ENCODE results near the gene ITGBL1.

ITGBL1 gene

GRCh38 chr13:101544979-101545378 lies 92.5 kb downstream of the ITGBL1 start:
- Histone ChIP-seq H2AFZ (ENCODE audit: low read depth, low read length) (no peak overlapping the region), H3K36me3 (ENCODE audit: insufficient read depth, low read length) (no peaks in the 10 kb centered on the region), H3K4me1 (ENCODE audit: insufficient read depth, low read length) (no peaks in the 10 kb centered on the region), H3K9me3 (ENCODE audit: insufficient read depth, low read length, severe bottlenecking) (no peaks in the 10 kb centered on the region), H3K27me3 (ENCODE audit: insufficient read depth, low read length, poor library complexity) (no peaks in the 10 kb centered on the region), H3K4me2 (ENCODE audit: insufficient read depth, low read length) (no peak overlapping the region), H3K79me2 (ENCODE audit: insufficient read depth, low read length) (no peaks in the 10 kb centered on the region), H3K27ac (ENCODE audit: low read length) (no peak overlapping the region), H3K9ac (ENCODE audit: low read depth, low read length) (no peak overlapping the region), H4K20me1 (ENCODE audit: insufficient read depth, low read length) (no peaks in the 10 kb centered on the region), H3K4me3 (ENCODE audit: low read depth in 1 of 2, low read length in 2 of 2) (no peak overlapping the region)
- DNase-seq (no peak), ATAC-seq (ENCODE audit: insufficient read depth, low read depth) (no peak)
- TF ChIP-seq CTCF (IDR thresholded peaks at IDR 0.05; ENCODE audit: borderline replicate concordance, extremely low read depth, low read length, poor library complexity, severe bottlenecking): no peak
- TF ChIP-seq EZH2 (IDR thresholded peaks at IDR 0.05; ENCODE audit: borderline replicate concordance, low read depth, low read length, severe bottlenecking): no peak

GRCh38 chr13:101545521-101545920 lies 93.0 kb downstream of the ITGBL1 start:
- no peak for ATAC-seq (ENCODE audit: insufficient read depth, low read depth)
- Histone ChIP-seq H3K9me3 (ENCODE audit: insufficient read depth, low read length, severe bottlenecking) (no peaks in the 10 kb centered on the region), H3K9ac (ENCODE audit: low read depth, low read length) (no peak overlapping the region), H3K4me3 (ENCODE audit: low read depth in 1 of 2, low read length in 2 of 2) (no peak overlapping the region), H3K79me2 (ENCODE audit: insufficient read depth, low read length) (no peaks in the 10 kb centered on the region), H3K4me2 (ENCODE audit: insufficient read depth, low read length) (no peak overlapping the region), H3K27ac (ENCODE audit: low read length) (no peak overlapping the region), H2AFZ (ENCODE audit: low read depth, low read length) (no peak overlapping the region), H3K36me3 (ENCODE audit: insufficient read depth, low read length) (no peaks in the 10 kb centered on the region), H3K4me1 (ENCODE audit: insufficient read depth, low read length) (no peaks in the 10 kb centered on the region), H3K27me3 (ENCODE audit: insufficient read depth, low read length, poor library complexity) (no peaks in the 10 kb centered on the region), H4K20me1 (ENCODE audit: insufficient read depth, low read length) (no peaks in the 10 kb centered on the region)
- DNase-seq: no peak
- no peak for TF ChIP-seq EZH2 (IDR thresholded peaks at IDR 0.05; ENCODE audit: borderline replicate concordance, low read depth, low read length, severe bottlenecking)
- TF ChIP-seq CTCF (IDR thresholded peaks at IDR 0.05; ENCODE audit: borderline replicate concordance, extremely low read depth, low read length, poor library complexity, severe bottlenecking): no peak

- no peak overlapping the region for H2AFZ ChIP-seq (ENCODE audit: low read depth, low read length)
- H3K4me2 ChIP-seq (ENCODE audit: insufficient read depth, low read length): no peak overlapping the region
- ATAC-seq (ENCODE audit: insufficient read depth, low read depth) (no peak), DNase-seq (no peak)
- no peaks in the 10 kb centered on the region for H3K36me3 ChIP-seq (ENCODE audit: insufficient read depth, low read length)
- TF ChIP-seq CTCF (IDR thresholded peaks at IDR 0.05; ENCODE audit: borderline replicate concordance, extremely low read depth, low read length, poor library complexity, severe bottlenecking) (no peak), EZH2 (IDR thresholded peaks at IDR 0.05; ENCODE audit: borderline replicate concordance, low read depth, low read length, severe bottlenecking) (no peak)
- H3K79me2 ChIP-seq (ENCODE audit: insufficient read depth, low read length): no peaks in the 10 kb centered on the region
- no peaks in the 10 kb centered on the region for H3K9me3 ChIP-seq (ENCODE audit: insufficient read depth, low read length, severe bottlenecking)
- no peak overlapping the region for H3K4me3 ChIP-seq (ENCODE audit: low read depth in 1 of 2, low read length in 2 of 2)
- no peak overlapping the region for H3K9ac ChIP-seq (ENCODE audit: low read depth, low read length)
- H3K4me1 ChIP-seq (ENCODE audit: insufficient read depth, low read length): no peaks in the 10 kb centered on the region
- H3K27ac ChIP-seq (ENCODE audit: low read length): no peak overlapping the region
- no peaks in the 10 kb centered on the region for H3K27me3 ChIP-seq (ENCODE audit: insufficient read depth, low read length, poor library complexity)
- H4K20me1 ChIP-seq (ENCODE audit: insufficient read depth, low read length): no peaks in the 10 kb centered on the region
Observed at GRCh38 chr13:101552286-101552685, 99.8 kb downstream of the ITGBL1 start.

GRCh38 chr13:101552786-101553185 lies 100.3 kb downstream of the ITGBL1 start:
- Histone ChIP-seq H3K9me3 (ENCODE audit: insufficient read depth, low read length, severe bottlenecking) (no peaks in the 10 kb centered on the region), H3K36me3 (ENCODE audit: insufficient read depth, low read length) (no peaks in the 10 kb centered on the region), H3K4me1 (ENCODE audit: insufficient read depth, low read length) (no peaks in the 10 kb centered on the region), H3K27ac (ENCODE audit: low read length) (no peak overlapping the region), H3K9ac (ENCODE audit: low read depth, low read length) (no peak overlapping the region), H3K4me2 (ENCODE audit: insufficient read depth, low read length) (no peak overlapping the region), H3K79me2 (ENCODE audit: insufficient read depth, low read length) (no peaks in the 10 kb centered on the region), H2AFZ (ENCODE audit: low read depth, low read length) (no peak overlapping the region), H4K20me1 (ENCODE audit: insufficient read depth, low read length) (no peaks in the 10 kb centered on the region), H3K27me3 (ENCODE audit: insufficient read depth, low read length, poor library complexity) (no peaks in the 10 kb centered on the region), H3K4me3 (ENCODE audit: low read depth in 1 of 2, low read length in 2 of 2) (no peak overlapping the region)
- no peak for DNase-seq
- ATAC-seq (ENCODE audit: insufficient read depth, low read depth): no peak
- TF ChIP-seq EZH2 (IDR thresholded peaks at IDR 0.05; ENCODE audit: borderline replicate concordance, low read depth, low read length, severe bottlenecking) (no peak), CTCF (IDR thresholded peaks at IDR 0.05; ENCODE audit: borderline replicate concordance, extremely low read depth, low read length, poor library complexity, severe bottlenecking) (no peak)
